ENCODE measurements around the gene CHRNG.
"Not testable (repeated sequence)": the region's sequence is repeated elsewhere in the genome, so short reads cannot be mapped to it uniquely, and the experiment has no call there.

CHRNG gene

DNA sequence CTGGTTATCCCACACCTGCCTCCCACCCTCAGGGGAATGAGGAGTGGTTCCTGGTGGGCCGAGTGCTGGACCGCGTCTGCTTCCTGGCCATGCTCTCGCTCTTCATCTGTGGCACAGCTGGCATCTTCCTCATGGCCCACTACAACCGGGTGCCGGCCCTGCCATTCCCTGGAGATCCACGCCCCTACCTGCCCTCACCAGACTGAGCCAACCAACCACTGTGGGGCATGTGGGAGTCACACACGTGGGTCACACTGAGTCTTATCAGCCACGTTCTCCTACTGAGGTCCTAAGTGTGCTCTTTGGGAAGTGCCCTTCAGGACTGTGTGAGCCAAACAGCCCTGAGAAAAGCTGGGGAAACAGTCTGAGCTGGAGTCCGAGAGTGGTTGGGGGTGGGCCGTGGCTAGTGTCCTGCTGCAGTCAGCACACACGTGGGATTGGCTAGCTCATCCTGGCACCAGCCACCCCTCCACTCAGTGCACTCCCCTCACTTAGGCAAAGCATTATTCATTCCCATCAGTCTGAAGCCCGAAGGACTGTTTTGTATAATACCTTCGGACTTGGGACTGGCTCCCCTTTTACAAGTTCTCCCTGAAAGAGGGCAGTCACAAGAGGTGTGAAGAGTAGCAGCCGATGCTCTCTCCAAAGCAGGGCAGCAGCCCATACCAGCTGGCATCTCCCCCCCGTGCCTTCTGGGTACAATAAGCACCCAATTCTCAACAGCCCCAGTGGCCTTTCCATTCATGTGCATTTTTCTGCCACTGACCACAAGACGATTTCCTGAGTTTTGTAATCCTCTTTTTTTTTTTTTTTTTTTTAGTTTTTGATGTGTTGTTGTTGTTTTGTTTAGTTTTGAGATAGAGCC lies 6.3 kb downstream of the CHRNG start:
- no peak for DNase-seq (ENCODE audit: low read depth)

DNA sequence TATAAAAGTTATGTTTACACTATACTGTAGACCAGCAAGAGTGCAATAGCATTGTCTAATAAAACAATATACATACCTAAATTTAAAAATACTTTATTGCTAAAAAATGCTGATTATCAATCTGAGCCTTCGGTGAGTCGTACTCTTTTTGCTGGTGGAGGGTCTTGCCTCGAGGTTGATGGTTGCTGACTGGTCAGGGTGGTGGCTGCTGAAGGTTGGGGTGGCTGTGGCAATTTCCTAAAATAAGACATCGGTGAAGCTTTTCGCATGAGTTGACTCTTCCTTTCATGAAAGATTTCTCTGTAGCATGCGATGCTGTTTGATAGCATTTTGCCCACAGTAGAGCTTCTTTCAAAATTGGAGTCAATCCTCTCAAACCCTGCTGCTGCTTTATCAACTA lies 8.5 kb downstream of the CHRNG start:
- DNase-seq (ENCODE audit: low read depth): no peak

DNA sequence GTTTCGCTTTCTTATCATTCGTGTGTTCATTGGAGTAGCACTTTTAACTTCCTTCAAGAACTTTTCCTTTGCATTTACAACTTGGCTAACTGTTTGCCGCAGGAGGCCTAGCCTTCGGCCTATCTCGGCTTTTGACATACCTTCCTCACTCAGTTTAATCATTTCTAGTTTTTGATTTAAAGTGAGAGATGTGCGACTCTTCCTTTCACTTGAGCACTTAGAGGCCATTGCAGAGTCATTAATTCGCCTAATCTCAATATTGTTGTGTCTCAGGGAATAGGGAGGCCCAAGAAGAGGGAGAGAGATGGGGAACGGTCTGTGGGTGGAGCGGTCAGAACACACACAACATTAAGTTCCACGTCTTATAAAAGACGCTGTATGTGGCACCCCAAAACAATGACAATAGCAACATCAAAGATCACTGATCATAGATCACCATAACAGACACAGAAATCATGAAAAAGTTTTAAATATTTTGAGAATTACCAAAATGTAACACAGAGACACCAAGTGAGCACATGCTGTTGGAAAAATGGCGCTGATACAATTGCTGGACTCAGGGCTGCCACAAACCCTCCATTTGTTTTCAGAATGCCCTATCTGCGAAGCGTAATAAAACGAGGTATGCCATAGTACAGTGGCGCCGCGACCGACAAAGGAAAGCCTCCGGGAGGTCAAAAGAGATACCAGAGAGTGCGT lies 10.3 kb downstream of the CHRNG start:
- no peak for DNase-seq (ENCODE audit: low read depth)

DNA sequence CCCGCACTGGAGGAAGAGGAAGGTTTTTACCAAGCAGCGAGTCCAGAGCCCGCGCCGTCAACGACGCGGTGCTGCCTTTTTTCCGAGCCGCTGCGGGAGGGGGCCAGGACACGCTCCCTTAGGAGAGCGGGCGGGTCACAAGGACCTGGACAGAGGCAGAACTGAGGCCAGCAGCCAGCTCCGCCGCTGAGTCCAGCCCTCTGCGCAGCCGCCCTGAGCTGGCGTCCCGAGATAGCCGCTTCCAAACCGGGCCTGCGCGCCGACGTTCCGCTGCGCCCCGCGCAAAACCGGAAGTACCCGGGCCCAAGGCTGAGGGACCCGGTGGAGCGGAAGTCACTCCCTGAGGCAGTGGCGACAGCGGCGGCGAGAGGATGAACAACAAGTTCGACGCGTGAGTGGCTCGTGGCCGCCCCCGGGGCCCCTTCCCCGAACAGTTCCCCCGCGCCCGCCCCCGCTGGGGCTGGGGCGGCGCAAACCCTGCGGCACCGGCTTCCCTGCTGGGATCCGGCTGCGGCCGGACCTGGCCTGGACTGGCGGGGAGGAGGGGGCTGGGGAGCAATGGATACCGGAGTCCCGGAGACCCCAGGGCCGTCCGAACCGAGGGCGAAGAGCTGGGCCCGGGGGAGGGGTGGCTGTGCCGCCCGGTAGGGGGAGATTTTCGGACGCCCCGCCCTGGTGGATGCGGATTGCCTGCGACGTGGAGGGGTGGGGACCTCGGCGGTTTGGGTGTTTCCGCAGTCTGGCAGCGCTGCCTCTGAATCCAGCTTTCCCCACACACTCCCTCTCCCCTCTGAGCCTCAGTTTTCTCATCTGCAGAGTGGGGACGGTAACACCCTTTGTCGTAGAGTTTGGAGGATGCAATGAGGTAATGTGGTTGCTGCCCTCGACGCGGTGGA lies 11.1 kb downstream of the CHRNG start, which contains the start of the genes EIF4E2 and TIGD1:
TSS of gene EIF4E2 (plus strand) at position 336 of the 896 bp plus-strand sequence. CDS start at position 372, 36 bp downstream.
TSS of gene TIGD1 (minus strand) at position 204 of the 896 bp plus-strand sequence. CDS start 675 bp downstream, outside the sequence.
- DNase-seq (ENCODE audit: low read depth): peak; percentile 83

DNA sequence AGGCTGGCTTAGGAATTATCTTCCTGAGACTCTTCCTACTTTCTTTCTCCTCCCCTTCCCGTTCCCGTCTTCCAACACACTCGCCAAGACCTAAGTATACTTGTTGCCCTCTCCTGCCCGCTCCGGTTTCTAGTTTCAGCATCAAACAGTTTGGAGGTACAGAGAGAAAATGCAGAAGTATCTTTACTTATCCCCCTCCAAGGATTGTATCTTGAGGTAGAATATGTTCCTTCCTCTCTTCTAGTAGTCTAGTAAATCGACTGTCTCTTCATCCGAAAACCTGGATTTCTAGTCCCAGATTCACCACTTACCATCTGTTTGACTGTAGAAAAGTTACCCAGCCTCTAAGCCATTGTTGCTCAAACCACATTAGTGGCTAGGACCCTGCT lies 11.8 kb downstream of the CHRNG start:
- DNase-seq (ENCODE audit: low read depth): no peak

DNA sequence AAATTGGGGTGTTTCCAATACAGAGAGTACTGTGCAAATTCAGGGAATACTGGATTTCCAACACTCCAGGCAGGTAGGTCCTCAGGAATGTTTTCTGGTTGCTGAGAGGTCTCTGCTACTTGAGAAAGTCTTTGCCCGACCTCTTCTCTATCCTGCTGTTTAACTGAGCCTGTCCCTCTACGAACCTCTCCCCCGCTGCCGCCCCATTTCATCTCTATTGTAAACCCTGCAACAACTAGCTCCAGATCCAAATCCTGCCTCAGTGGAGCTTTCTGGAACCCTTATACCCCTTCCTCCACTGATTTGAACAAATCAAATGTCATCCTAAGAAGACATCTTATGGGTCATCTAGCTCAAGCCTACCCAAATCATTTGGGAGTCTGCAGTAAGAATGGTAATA lies 12.3 kb downstream of the CHRNG start:
- DNase-seq (ENCODE audit: low read depth): no peak

DNA sequence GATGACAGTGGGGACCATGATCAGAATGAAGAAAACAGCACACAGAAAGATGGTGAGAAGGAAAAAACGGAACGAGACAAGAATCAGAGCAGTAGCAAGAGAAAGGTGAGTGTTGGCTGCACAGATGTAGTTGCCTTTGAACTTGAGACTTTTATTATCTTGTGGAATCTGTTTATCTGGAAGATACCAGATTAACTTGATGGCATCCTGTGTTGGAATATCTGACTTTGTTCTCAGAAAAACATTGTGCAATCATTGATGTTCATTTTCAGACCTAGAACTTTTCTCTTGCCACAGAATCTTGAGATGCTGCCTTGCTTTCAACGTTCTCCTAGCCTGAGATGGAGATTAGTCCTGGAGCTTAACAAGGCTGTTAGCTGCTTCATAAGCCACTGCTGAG lies 16.9 kb downstream of the CHRNG start:
- no peak for DNase-seq (ENCODE audit: low read depth)

DNA sequence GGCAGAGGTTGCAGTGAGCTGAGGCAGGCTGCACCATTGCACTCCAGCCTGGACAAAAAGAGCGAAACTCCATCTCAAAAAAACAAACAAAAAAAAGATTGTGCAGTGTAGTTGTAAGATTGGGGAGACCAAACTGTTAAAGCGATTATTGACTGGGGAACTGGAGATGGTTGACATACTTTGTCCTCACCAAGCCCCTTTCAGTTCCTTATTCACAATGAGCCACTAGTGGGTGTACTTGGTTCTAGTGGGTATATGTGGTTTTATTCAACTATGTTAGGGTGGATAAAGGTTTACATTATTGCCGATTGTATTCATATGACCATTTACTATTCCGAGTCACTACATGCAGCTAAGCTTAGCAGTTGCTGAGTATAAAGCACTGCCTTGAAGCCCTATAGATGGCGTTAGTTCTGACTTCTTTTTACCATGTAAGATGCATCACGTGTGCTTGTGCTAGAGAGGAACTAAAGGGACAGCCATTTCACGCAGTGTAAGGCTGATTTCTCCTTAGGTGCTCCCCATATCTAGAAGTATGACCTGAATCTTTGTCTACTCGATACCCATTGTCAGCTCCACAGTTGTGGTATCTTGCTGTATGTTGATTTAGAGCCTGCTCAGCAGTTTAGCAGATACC lies 23.1 kb downstream of the CHRNG start:
- no peak for DNase-seq (ENCODE audit: low read depth)

DNA sequence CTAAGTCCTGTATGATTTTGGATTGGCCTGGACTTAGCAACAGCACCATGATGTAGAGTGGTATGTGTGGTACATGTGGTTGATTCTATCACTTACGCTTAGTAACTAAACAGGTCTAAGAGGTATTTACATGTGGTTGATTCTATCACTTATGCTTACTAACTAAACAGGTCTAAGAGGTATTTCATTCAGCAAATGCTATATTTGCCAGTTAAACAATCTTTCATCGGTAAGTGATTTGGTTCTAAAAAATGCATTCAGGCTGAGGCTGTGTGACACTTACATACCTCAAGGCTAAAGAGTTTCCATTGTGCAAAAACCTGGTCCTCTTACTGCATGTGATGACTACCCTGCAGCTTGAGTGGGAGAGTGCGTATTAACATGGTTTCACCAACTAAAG lies 24.1 kb downstream of the CHRNG start:
- DNase-seq (ENCODE audit: low read depth): no peak

DNA sequence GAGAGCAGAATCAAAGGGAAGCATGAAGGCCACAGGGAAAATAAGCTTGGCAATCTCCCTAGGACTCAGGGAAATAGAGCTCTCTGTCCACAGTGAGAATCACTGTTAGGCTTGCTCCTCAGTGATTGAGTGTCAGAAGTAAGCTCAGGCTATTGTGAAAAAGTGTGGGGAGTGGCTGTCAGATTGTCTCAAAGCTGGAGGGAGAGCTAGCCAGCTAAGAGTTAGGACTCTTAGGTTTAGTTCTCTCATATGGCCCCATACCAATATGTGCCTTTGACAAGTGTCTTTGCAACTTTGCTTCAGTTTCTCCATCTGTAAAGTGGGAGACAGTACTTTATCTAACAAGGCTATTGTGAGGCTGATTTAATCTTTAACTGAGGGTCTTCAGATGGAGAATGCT lies 28.2 kb downstream of the CHRNG start:
- DNase-seq (ENCODE audit: low read depth): no peak

DNA sequence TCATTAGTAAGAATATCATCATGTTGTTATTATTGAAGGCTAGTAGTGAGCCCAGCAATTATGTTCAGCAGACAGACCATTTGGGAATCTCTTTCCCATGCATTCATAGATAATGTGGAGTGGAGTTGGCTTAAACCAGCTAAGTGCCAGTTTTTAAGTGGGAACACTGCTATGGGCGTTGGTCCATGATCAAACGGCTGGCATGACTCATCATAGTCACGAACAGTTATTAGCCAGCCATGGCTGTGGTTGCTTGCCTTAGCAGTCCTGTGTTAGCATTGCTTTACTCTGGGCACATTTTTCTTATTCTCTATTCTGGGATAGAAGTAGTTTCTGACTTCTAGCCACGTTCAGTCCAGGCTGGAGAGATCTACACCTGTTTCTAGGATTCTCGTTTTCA lies 28.7 kb downstream of the CHRNG start:
- DNase-seq (ENCODE audit: low read depth): peak; percentile 91

DNA sequence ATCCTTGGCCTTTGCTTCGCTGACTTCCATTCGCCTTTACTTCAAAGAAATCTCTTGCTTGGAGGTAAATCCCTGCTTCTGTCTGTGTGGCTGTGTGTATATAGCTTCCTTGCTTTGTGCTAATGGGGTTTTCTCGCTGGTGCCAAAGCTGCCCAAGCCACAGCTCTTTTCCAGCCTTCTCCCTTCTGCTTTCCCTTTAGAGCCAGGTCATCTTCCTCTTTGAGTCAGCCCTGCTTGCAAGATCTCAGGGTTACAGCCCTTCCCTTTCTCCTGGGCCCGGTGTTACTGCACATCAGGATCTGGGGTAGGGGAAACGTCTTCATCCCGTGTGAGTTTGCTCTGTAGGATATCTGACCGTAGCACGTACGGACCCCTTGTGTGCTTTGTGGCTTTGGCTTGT lies 30.0 kb downstream of the CHRNG start:
- DNase-seq (ENCODE audit: low read depth): no peak

DNA sequence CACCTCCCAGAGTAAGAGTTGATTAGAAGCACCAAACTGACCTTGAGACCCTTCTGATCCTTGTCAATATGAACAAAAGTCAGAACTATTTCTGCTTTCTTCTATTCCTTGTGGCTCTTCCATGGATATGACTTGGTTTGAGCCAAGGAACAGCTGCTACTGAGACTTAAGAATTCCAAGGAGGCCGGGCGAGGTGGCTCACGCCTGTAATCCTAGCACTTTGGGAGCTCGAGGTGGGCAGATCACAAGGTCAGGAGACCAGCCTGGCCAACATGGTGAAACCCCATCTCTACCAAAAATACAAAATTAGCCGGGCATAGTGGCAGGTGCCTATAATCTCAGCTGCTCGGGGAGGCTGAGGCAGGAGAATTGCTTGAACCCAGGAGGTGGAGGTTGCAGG lies 31.0 kb downstream of the CHRNG start:
- not testable (repeated sequence) for DNase-seq (ENCODE audit: low read depth)

DNA sequence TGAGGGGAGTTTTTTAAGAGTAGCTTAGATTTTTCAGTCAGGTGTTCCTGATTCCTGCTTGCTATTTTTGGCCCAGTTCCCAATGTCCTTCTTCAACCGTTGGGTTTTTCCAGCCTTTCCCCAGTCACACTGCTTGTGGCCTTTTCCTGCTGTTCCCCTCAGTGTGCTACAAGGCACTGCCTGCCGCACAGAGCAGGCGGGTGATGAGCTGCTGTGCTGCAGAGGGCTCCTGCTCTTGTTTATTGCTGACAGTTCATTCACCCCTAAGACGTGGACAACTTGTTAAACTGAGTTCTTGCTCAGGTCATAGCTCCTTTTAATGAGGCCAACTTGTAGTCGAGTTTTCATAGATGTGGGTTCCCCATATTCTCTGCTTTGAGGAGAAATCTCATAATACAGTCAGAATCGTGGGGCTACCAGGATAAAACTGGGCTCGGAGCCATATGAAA lies 31.6 kb downstream of the CHRNG start:
- DNase-seq (ENCODE audit: low read depth): no peak

DNA sequence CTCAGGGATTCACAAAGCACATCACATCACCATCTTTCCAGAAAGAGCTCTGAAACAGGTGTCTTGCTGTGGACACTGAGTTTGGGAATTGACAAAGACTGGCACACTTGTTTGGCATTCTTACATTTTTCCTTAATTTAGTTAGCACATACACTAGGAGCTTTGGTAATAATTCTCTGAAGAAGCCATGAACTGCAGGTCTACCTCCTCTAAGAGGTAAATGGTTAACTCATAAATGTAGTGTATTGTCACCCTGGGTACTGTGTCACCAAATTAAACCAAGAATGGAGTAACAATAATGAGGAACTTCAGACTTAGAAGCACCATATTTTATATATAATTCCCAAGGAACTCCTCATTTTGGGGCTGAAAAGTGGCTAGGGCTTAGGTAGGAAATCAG lies 33.5 kb downstream of the CHRNG start:
- DNase-seq (ENCODE audit: low read depth): no peak

DNA sequence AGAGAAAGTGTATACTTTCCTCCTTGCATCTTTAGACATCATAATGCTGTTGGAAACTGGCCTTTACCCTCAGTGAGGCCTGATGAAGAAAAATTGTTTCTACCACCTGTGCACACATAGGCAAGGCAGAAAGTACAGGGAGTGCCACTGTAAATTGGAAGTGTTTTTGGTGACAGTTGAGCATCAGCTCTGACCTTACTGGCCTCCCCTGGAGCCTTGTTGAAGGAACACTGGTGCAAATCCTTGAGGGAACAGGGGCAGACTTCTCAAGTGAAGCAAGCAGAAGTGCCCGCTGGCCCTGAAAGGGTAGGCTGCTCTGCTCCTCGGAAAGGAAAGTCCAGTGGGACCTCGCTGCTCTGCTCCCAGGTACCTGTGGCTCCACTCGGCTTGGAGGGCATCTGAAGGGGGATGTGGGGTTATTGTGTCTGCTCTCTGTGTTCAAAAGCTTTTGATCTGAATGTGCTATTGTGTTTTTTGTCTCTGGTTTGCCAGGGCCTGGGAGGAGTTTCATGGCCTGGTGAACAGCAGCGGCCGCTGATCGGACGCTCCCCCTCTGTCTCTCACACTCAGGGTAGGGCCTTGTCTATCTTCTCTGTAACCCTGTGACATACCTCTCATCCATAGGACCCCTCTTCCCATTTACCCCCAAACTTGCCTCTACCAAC lies 34.4 kb downstream of the CHRNG start:
- DNase-seq (ENCODE audit: low read depth): no peak

DNA sequence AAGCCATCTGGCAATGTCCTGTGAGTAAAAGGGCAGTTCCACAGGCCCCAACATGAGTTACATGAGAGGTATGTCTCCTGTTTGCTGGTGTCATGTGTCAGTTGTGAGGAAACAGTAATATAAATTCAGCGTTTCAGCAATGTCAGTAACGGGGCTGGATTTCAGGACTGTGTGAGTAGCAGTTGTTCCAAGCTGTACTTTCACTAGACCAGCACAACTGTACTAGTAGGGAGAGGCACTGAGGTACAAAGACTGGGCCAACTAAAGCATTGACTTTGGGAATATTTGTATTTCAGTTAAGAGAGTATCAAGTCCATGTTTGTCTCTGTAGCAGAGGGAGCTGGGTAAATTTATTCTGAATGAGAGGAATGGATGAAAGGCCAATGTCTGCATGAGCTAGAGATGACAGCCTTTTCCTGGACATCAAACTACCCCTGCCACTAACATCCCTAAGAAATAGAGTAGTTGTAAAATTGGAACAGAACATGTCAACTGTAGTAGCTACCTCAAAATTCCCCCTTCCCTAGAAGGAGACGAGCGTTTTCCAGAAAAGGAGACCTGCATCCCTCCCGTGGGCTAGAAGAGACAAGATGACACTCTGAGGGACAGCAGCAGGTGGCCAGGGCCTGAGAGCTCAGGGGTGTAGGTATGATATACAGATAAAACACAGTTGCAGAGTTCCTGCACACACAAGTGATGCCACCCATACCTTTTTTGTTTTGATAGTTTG lies 35.3 kb downstream of the CHRNG start:
- DNase-seq (ENCODE audit: low read depth): no peak

DNA sequence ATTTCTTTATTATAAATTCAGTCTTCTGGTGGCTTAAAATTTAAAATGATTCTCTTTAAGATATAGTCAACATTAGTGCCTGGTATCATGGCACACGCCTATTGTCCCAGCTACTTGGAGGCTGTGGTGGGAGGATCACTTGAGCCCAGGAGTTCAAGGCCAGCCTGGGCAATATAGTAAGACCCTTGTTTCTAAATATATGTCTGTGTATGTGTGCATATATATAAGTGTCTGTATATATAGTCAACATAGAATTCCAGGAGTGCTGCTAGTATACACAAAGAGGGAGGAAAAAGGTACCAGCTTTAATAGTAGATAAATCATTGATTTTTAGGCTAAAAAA lies 35.9 kb downstream of the CHRNG start:
- no peak for DNase-seq (ENCODE audit: low read depth)

DNA sequence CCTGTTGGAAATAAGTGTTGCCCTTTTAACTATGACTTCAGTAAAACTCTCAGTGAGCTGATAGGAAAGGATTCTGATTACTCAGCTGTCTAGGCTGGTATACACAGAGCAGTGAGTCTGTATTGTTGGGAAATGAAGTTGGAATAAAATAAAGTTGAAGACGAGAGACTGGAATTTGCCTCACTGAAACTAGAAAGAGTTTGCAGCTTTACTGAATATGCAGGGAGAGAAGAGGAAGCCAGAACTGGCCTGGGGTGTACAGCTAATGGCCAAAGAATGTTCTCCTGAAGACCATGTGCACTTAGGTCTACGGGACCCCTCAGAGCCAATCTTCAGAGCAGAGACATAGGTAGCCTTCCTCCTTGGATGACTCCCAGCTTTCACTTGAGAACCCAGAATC lies 37.5 kb downstream of the CHRNG start:
- no peak for DNase-seq (ENCODE audit: low read depth)

DNA sequence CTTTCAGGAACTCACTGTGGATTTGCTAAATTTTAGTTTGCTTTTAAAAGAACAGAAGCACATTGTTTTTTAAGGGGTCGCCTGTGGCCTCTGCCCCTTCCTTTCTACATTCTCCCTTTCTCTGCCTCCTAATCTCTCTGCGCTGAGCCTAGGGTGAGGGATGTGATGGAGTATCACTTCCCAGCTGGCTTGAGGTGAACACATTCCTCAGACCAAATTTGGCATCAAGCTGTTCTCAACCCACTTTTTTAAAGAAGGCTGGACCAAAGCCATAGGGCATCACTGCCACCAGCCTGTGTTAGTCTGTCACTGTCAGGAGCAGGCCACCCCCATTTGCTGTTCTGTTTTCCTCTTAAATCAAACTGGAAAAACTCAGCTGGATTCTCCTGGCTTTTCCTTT lies 38.3 kb downstream of the CHRNG start:
- DNase-seq (ENCODE audit: low read depth): no peak

DNA sequence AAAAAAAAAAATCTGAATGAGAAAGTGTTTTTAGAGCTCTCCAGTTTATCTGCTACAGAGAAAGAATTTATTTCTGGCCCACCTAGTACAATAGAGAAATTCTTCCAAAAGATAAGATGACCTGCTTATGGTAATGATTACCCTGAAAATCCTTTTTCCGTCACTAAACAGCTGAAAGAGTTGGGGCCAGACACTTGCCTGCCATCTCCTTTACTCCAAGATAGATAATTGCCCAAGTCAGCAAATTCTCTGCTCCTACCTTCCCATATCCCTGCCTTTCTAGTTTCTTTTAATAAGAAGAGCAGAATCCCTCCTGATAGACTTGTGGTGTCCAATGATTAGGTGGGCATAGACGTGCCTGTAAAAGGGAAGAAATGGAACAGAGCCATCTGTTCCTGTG lies 39.1 kb downstream of the CHRNG start:
- DNase-seq (ENCODE audit: low read depth): no peak
